ENCODE data around the gene ARAF. TPM values are rescaled to one million over a fixed set of nuclear protein-coding genes. Genes with fewer than 3 reads are reported as not detected.

ARAF gene
- total RNA-seq, result 8.9 and 17.8 TPM in 2 replicates

GRCh38 chrX:47560934-47561658 is at the start of gene ARAF:
Gene ARAF, plus strand, starts transcription at chrX:47561205. Its CDS starts 1,763 bp downstream, at chrX:47562968.

GRCh38 chrX:47581731-47582647 is 21.0 kb downstream of the ARAF start, which contains the start of gene TIMP1:
Gene TIMP1, plus strand, starts transcription at chrX:47582436. Its CDS starts 980 bp downstream, at chrX:47583416.

DNA sequence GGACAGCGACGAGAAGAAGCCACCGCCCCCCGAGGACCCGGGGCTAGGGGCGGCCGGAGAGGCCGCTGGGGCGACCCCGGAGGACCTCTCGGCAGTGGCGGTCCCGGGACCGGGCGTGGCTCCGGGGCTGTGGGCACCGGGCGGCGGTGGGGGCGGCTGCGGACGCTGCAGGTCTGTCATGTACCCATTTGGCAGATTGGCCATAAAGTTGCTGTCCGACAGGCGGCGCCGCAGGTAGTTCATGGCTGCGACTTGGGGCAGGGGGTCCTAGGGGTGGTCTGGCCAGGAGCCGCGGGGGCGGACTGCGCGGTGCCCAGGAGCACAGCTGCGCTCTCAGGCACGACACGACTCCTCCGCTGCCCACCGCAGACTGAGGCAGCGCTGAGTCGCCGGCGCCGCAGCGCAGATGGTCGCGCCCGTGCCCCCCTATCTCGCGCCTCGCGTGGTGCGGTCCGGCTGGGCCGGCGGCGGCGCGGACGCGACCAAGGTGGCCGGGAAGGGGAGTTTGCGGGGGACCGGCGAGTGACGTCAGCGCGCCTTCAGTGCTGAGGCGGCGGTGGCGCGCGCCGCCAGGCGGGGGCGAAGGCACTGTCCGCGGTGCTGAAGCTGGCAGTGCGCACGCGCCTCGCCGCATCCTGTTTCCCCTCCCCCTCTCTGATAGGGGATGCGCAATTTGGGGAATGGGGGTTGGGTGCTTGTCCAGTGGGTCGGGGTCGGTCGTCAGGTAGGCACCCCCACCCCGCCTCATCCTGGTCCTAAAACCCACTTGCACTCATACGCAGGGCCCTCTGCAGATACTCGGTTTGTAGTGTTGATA is 58.7 kb downstream of the ARAF start, which contains the start of gene SYN1:
TSS of gene SYN1 (minus strand) at position 372 of the 817 bp plus-strand sequence. CDS start at position 243, 129 bp downstream.

Other genes starting within 250 kb of the ARAF start
- gene ZNF157, start 190.6 kb upstream of the ARAF start, total RNA-seq, result under 0.01 and 0.07 TPM in 2 replicates
- 4.8 and 7.5 TPM in 2 replicates for gene ZNF41, start 78.0 kb upstream of the ARAF start, total RNA-seq
- 27.7 and 45.8 TPM in 2 replicates for gene TIMP1, start 21.2 kb downstream of the ARAF start, total RNA-seq
- under 0.01 and 0.07 TPM in 2 replicates for gene SYN1, start 58.7 kb downstream of the ARAF start, total RNA-seq
- gene CFP, start 68.7 kb downstream of the ARAF start, total RNA-seq, result under 0.01 and 0.07 TPM in 2 replicates
- gene ELK1, start 89.4 kb downstream of the ARAF start, total RNA-seq, result 13.0 and 19.6 TPM in 2 replicates
- 69.3 and 115 TPM in 2 replicates for gene UXT, start 98.0 kb downstream of the ARAF start, total RNA-seq

Measured in nasal cavity respiratory epithelium epithelial cell of viscerocranial mucosa (primary cell).